NT2/D1 (cell line): ENCODE measurements around the gene PIRT.

Source experiments
- DNase-seq: peaks from one replicate; pipeline ENCODE4 v3.0.0-alpha.2; 2011; ENCODE audit warnings: low read depth, low spot score
- H3K27me3 ChIP-seq: 2 replicates; pipeline ENCODE4 v1.6.0; 2011; ENCODE audit warnings: mild to moderate bottlenecking; ENCODE audit not compliant: insufficient read length, insufficient read depth
- H3K36me3 ChIP-seq: 2 replicates; pipeline ENCODE4 v1.6.1; 2011; ENCODE audit warnings: mild to moderate bottlenecking, low read length, mixed read lengths; ENCODE audit not compliant: insufficient read depth, insufficient read length
- H3K4me1 ChIP-seq: 2 replicates; pipeline ENCODE4 v1.5.1; 2011; ENCODE audit not compliant: insufficient read depth, insufficient read length
- H3K4me3 ChIP-seq: 2 replicates; pipeline ENCODE4 v1.5.1; 2011; ENCODE audit warnings: low read depth; ENCODE audit not compliant: insufficient read length
- H3K9ac ChIP-seq: 2 replicates; pipeline ENCODE4 v1.6.0; 2011; ENCODE audit warnings: low read depth; ENCODE audit not compliant: insufficient read length
- H3K9me3 ChIP-seq: 2 replicates; pipeline ENCODE4 v1.5.1; 2011; ENCODE audit warnings: mild to moderate bottlenecking, low read length; ENCODE audit not compliant: insufficient read depth
- SUZ12 ChIP-seq: IDR thresholded peaks from 2 replicates; pipeline ENCODE4 v1.6.1; 2011; ENCODE audit not compliant: insufficient read length, insufficient read depth; ENCODE audit errors: extremely low read depth
- YY1 ChIP-seq: IDR thresholded peaks from 2 replicates; pipeline ENCODE4 v1.6.1; 2011; ENCODE audit not compliant: insufficient read length, insufficient read depth
- ZNF274 ChIP-seq: IDR thresholded peaks from 2 replicates; pipeline ENCODE4 v1.6.1; 2011; ENCODE audit warnings: mild to moderate bottlenecking, low read depth, low read length

The PIRT gene

DNA sequence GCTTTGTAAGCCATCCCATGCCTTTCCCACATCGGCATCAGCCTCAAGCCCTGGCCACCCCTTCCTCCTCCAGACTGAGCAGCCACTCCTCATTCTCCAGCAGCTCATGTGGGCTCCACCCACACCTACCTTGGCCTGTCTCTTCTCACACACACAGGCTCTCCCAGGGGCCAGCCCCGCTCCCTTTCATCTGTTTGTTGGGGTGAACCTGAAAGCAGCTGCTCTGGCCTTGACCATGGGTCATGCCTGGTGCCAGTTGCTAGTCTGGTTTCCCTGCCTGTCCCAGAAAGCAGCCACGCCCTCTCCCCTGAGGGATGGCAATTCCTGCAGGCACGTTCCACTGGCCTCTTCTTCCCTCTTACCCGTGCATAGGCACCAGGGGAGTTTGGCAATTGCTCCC lies 22.6 kb downstream of the PIRT start:
- no peak for DNase-seq
- Histone ChIP-seq H3K9me3 (no peaks in the 10 kb centered on the region), H3K36me3 (no peaks in the 10 kb centered on the region), H3K9ac (no peak overlapping the region), H3K27me3 (no peaks in the 10 kb centered on the region), H3K4me1 (peaks cover under 1% of the 10 kb centered on the region), H3K4me3 (no peak overlapping the region)
- no peak for TF ChIP-seq ZNF274
- no peak for TF ChIP-seq YY1
- no peak for TF ChIP-seq SUZ12

DNA sequence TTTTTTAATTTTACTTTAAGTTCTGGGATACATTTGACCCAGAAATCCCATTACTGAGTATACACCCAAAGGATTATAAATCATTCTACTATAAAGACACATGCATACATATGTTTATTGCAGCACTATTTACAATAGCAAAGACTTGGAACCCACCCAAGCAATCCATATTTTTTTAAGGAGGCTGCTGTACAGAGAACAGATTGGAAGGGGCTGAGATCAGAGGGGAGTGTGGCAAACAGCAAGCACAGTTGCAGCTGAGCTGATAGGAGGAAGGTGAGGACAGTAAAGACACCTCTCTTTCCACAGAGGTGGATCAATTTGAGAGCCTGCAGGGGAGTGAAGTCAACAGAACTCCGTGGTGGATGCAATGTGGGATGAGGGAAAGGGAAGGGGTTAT lies 23.8 kb downstream of the PIRT start:
- Histone ChIP-seq H3K4me3 (no peak overlapping the region), H3K36me3 (no peaks in the 10 kb centered on the region), H3K27me3 (no peaks in the 10 kb centered on the region), H3K4me1 (no peaks in the 10 kb centered on the region), H3K9me3 (no peaks in the 10 kb centered on the region), H3K9ac (no peak overlapping the region)
- TF ChIP-seq YY1 = no peak
- TF ChIP-seq ZNF274 = no peak
- no peak for TF ChIP-seq SUZ12
- no peak for DNase-seq

DNA sequence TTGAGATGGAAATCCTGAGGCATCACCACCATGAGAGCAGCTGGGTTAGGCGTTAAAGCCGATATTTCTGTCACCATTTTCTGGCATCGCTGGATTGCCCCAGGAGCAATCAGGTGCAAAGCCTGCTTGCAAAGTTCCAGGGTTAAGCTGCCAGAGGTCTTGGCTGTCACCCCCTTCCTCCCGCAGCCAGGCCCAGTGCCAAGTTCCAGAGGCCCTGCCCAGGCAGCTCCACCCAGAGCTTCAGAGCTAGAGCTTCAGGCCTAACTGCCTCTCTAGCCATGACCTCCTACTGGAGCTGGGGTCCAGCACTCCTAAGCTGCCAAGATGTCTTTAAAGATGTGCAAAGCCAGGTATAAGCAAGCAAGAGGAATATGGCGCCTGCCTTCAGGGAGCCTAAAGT lies 25.2 kb downstream of the PIRT start:
- no peaks in the 10 kb centered on the region for H3K4me1 ChIP-seq
- no peak for DNase-seq
- no peak for TF ChIP-seq ZNF274
- TF ChIP-seq YY1 = no peak
- no peaks in the 10 kb centered on the region for H3K36me3 ChIP-seq
- H3K9ac ChIP-seq = no peak overlapping the region
- no peak overlapping the region for H3K4me3 ChIP-seq
- no peaks in the 10 kb centered on the region for H3K9me3 ChIP-seq
- no peaks in the 10 kb centered on the region for H3K27me3 ChIP-seq

DNA sequence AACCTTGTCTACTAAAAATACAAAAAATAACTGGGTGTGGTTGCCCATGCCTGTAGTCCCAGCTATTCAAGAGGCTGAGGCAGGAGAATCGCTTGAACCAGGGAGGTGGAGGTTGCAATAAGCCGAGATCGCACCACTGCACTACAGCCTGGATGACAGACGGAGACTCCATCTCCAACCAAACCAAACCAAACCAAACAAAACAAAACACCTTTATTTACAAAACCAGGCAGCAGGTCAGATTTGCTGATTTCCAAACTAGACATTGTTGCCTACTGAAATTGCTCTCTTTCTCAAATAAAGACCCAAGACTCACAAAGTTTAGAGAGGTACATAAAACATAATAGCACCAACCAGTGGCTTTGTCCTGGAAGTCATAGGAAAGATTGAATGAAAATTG lies 28.3 kb downstream of the PIRT start:
- peaks cover 3% of the 10 kb centered on the region for H3K4me1 ChIP-seq
- H3K9me3 ChIP-seq = no peaks in the 10 kb centered on the region
- no peaks in the 10 kb centered on the region for H3K27me3 ChIP-seq
- TF ChIP-seq ZNF274 = no peak
- TF ChIP-seq SUZ12 = no peak
- TF ChIP-seq YY1 = no peak
- H3K36me3 ChIP-seq = no peaks in the 10 kb centered on the region
- no peak for DNase-seq
- H3K4me3 ChIP-seq = no peak overlapping the region
- H3K9ac ChIP-seq = no peak overlapping the region

DNA sequence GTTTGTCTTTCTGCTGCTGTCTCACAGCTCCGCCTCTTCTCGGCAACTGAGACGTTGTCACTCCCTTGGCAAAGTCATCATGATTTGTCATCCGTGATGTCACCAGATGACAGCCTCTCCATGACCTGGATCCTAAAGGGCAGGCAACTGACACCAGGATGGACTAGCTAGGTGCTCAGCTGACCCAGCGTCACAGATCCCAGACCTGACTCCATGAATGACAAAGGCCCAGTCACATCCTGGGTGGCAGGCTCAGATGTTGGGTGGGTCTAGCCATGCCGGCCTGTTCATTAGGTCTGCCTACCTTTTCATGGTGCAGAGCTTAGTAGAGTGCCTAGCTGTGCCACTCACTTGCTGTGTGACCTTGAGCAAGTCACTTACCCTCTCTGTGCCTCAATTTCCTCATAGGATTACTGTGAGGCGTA lies 30.2 kb downstream of the PIRT start:
- no peak for DNase-seq
- TF ChIP-seq SUZ12 = no peak
- TF ChIP-seq ZNF274 = no peak
- no peak for TF ChIP-seq YY1
- H3K4me1 ChIP-seq = peaks cover 3% of the 10 kb centered on the region
- no peaks in the 10 kb centered on the region for H3K9me3 ChIP-seq
- no peak overlapping the region for H3K4me3 ChIP-seq
- no peaks in the 10 kb centered on the region for H3K27me3 ChIP-seq
- H3K36me3 ChIP-seq = no peaks in the 10 kb centered on the region
- no peak overlapping the region for H3K9ac ChIP-seq

DNA sequence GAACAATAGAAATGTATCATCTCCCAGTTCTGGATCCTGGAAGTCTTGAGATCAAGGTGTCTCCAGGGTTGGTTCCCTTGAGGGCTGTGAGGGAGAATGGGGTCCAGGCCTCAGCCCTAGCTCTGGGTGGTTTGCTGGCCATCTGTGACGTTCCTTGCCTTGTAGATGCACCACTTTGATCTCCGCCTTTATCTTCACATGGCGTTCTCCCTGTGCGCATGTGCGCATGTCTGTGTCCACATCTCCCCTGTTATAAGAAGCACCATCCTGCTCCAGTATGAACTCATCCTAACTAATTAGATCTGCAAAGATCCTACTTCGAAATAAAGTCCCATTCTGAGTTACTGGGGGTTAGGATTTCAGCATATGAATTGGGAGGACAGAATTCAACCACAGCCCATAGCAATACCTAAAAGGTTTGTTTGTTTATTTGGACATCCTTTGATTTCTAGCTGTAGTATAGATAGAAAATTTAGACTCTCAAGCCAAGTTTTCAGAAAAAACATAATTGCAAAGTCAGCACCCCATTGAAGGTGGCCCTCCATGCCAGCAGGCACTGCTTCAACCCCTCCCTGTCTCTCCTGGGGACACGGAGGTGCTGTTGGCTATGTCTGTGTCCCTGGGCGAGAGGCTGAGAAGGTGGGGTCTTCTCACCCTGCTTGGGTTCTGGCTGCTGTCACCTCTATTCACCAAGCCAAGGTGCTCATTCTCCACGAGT lies 31.2 kb downstream of the PIRT start:
- no peak overlapping the region for H3K9ac ChIP-seq
- no peaks in the 10 kb centered on the region for H3K27me3 ChIP-seq
- H3K4me3 ChIP-seq = no peak overlapping the region
- peaks cover 3% of the 10 kb centered on the region for H3K4me1 ChIP-seq
- TF ChIP-seq ZNF274 (no peak), YY1 (no peak), SUZ12 (no peak)
- no peaks in the 10 kb centered on the region for H3K36me3 ChIP-seq
- H3K9me3 ChIP-seq = no peaks in the 10 kb centered on the region
- no peak for DNase-seq

DNA sequence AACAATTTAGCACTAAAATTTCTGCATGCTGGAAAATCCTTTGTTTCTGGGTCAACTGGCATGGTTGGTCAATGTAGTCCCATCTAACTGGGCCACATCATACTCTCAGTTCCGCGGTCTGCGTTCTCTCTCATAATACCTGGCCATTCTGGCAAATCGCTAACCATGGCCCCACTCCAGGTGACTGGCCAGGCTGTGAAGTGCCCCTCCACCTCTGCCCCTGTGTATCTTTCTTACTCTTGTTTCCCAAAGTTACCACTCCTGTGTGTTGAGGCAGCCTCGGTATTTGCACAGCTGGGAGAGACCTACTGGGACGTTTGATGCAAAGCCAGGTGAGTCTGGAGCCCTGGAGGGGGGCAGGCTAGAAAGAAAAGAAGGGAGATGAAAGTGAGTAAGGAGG lies 32.0 kb downstream of the PIRT start:
- Histone ChIP-seq H3K27me3 (no peaks in the 10 kb centered on the region), H3K9ac (no peak overlapping the region), H3K36me3 (no peaks in the 10 kb centered on the region), H3K4me1 (peaks cover 3% of the 10 kb centered on the region), H3K9me3 (no peaks in the 10 kb centered on the region), H3K4me3 (no peak overlapping the region)
- TF ChIP-seq YY1 (no peak), SUZ12 (no peak), ZNF274 (no peak)
- no peak for DNase-seq
